Measurements from ENCODE around the gene CRHR1.
"Not testable (repeated sequence)": the region's sequence is repeated elsewhere in the genome, so short reads cannot be mapped to it uniquely, and the experiment has no call there.

Gene CRHR1

DNA sequence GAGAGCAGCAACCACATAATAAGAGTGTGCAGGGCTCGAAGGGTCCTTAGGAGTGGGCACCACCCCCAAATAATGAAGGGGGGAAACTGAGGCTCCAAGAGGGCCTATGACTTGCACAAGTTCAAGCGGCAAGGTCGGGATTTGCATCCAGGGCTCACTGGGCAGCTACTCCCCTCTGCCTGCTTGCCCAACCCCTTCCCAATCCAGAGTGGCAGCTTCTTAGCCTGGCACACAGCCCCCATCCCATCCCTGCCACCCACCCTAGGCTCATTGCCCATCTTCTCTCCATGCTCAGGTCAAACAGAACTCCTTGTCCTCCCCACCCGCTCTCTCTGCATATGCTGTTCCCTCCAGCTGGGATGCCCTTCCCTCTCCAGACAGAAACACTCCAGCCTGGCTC, 63.0 kb downstream of the CRHR1 start:
- DNase-seq: no peak

DNA sequence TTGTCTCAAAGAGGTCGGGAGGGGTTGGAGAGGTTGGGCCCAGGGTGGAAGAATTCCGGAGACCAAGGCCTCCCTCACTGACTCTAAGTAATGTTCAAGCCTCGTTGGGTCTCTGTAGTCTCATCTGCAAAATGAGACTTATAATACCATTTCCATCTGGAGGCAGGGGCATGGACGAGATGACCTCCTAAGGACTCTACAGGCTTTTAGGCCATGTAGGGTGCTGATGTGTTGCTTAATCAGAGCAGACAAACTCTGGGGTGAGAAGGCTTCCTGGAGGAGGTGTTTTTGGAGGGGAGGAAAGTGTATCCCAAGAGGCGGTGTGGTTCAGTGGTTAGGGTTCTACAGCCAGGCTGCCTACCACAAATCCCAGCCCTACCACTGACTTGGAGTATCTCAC, 63.6 kb downstream of the CRHR1 start:
- no peak for DNase-seq

DNA sequence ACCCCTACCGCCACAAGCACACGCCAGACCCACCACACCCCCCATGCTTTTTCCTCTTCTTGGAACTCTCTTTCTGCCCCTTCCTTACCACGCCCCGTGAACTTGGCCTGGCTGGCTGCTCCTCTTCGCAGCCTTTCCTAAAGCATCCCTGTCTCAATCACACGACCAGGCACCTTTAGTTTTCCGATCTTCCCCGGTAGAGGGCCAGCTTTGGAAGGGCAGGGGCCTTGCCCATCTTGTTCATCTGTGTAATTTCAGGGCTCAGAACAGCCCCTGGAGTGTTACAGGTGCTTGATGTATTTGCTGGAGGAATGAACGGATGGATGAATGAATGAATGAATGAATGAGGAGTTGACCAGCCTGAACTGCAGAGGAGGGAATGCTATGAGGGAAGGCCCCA, 64.3 kb downstream of the CRHR1 start:
- DNase-seq: no peak

DNA sequence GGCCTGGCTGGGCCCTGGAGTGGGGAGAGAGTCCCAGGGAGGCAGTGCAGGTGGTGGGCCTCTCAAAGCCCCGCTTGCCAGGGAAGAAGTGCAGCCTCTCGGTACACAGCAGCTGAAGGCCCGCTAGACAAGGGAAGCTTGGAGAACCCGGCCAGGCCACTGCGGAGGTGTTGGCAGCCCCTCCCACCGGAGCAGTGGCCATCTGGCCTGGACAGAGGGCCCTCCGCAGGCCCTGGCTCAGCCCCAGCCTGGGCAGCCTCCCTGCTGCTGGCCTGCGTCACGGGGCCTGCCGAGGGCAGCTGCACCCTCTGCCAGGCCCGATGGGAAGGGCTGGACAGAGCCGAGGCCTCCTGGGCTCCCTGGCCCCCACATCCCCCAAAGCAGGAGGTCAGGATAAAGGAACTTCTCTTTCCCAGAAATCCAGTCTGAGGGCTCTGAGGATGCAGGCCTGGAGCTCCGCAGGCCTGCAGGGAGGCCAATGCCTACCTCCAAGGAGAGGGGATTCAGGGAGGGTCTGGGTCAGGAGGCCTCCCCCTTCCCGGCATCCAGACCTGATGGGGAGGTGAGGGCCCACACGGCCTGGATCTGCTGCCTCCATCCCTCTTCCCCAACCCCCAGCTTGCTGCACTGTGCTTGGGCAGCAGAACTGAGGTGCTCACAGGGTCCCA, 64.9 kb downstream of the CRHR1 start:
- no peak for DNase-seq

DNA sequence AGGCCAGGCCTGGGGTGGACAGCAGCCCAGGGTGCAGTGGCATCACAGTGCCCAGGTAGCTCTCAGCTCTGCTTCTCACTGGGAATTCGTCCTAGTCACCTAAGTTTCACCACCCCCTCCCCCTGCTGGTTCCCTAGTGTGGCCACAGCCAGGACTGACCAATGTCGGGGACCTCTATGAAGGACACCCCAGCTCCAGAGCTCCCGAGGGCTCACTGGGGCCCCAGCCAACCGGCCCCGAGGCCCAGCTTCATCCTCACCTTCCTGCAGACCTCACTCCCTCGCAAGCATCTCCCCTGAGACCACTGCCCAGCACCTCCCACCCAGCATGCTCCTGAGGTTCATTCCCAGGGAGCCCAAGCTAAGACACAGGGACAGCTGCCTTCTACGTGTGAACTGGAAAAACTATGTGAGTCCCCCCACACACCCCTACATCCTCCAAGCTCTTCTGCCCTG, 65.4 kb downstream of the CRHR1 start:
- DNase-seq: no peak

DNA sequence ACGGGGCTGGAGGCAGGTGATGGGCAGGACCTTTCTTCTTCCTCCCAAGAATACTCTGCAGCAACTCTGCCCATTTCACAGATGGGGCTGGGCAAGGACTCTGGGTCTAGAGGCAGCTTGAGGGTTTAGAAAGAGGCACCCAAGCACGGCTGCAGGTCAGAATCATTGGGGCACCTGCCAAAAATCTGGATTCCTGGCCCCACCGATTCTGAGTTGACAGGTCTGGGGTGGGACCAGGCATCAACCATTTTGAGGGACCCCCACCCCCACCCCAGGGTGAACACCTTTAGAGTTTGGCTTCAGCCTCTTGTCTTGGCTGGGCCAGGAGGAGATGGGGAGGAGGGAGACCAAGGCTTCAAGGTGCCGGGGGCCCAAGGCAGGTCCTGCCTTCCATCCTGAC, 65.9 kb downstream of the CRHR1 start:
- no peak for DNase-seq

DNA sequence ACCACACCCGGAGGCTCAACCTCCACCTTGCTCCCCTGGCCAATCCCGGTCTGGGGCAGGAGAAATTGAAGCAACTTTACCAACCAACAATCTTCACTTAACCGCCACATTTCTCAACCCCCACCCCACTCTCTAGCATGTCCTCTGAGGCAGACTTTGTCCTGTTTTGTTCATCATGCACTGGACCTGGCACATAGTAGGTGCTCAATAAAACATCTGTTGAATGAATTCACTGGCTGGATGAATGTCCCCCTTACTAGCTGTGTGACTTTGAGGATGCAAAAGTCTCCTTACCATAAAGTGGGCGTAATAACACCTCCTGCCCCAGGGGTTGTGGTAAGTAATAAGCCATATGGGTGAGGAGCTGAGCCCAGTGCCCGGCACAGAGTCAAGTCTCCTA, 66.3 kb downstream of the CRHR1 start:
- DNase-seq: no peak

DNA sequence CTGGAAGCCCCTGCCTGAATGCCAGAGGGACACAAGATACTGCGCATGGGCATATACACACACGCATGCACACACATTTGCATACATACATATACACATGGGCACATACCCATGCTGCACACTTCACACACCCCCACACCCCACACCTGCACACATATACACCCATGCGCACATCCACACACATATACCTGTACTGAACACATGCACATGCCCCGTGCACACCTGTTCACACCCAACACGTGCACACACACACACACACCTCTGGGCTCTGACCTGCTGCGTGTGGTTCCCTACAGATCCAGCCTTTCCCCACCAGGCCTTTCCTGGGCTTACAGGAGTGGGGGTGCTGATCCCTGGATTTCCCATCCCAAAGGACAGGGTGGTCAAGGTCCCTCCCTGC, 66.9 kb downstream of the CRHR1 start:
- DNase-seq: no peak

DNA sequence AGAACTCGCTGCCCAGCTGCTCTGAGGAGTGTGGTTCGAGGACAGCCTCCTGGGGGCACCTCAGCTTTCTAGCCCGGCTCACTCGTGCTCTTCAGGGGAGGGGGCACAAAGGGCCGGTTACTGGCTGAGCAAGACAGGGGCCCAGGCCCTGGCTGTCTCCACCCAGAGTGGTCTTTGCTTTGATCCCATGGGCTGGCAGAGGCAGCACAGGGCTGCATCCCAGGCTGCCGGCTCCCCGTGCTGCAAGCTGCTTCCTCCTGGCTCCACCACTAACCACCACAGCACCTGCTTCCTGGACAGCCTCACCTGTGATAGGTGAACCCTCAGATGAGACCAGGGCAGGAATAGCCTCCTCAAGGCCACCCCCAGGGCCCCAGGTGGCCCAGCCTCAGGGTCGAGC, 67.3 kb downstream of the CRHR1 start:
- DNase-seq: no peak

DNA sequence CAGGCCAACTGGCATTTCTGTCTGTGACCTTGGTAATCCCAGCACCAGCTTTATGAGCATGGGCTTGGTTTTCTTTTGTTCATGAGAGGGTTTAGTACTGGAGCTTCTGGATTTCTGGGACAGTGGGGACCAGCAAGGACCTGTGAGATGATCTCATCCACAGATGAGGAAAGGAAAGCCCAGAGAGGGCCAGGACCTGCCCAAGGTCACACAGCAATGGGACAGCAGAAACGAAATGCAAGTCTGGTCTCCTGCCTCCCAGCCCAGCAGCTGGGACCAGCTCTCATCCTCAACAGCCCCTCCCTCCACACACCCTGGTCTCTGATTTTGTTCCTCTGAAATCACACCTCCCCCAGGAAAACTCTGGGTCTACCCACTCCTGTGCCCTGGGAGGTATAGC, 67.8 kb downstream of the CRHR1 start:
- no peak for DNase-seq

DNA sequence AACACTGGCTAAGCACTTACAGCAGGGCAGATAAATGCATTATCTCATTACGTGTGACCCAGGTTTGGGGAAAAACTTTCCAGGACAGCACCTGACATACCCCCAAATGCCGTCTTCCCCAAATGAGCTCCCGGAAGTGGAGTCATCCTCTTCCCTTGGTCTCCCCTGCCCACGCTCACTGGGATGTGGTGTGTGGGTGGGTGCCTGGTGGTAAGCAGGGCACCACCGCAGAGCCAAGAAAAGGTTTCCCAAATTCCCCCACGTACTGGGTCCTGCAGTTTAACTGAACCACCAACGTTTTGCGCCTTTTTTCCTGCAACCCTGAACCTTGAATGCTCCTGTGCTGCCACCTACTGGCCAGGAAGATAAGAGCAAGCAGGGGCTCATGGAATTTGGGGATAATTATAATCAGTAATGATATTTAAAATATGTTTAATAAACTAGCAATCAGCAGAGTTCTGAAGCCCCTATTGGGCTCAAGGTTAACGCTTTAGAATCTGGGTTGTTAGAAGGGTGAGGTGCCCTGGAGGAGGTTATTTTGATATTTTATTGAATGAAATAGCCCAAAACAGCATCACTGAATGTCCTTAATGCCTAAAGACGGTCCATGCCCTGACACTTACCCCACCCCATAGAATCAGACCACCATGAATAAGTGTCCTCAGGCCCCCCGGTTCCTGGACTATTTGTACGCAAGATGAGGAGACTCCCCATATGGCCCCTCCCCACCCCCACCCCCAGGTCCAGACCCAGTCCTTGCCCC, 68.6 kb downstream of the CRHR1 start:
- no peak for DNase-seq

DNA sequence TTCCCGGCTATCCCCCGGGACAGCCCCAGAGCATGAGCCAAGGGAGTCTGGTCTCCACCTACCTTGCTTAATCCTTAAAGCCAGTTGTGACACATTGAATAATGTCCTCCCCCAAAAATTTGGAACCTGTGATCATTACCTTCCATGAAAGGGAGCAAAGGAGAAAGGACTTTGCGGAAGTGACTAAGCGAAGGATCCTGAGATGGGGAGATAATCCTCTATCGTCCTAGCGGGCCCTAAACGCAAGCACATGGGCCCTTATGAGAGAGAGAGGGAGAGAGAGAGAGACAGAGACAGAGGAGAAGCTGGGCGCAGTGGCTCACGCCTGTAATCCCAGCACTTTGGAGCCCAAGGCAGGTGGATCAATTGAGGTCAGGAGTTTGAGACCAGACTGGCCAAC, 70.1 kb downstream of the CRHR1 start:
- DNase-seq: no peak

DNA sequence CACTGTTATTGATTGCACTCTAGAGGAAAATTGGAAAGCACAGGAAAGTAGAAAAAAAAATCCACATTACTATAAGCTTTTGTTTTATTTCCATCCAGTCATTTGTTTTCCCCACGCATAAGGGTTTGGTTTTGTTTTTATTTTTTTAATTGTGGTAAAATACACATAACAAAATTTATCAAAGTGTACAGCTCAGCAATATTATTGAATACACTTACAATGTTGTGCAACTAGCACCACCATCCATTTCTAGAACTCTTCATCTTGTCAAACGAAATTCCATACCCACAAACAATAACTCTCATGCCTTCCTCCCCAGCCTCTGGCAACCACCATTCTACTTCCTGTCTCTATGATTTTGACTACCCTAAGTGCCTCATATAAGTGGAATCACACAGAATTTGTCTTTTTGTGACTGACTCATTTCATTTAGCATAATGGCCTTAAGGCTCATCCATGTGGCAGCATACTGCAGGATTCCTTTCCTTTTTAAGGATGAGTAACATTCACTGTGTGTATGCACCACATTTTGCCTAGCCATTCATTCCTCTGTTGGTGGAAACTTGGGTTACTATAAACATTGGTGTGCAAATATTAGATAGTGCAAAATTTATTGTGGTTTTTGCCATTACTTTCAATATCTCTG, 71.7 kb downstream of the CRHR1 start:
- DNase-seq: no peak

DNA sequence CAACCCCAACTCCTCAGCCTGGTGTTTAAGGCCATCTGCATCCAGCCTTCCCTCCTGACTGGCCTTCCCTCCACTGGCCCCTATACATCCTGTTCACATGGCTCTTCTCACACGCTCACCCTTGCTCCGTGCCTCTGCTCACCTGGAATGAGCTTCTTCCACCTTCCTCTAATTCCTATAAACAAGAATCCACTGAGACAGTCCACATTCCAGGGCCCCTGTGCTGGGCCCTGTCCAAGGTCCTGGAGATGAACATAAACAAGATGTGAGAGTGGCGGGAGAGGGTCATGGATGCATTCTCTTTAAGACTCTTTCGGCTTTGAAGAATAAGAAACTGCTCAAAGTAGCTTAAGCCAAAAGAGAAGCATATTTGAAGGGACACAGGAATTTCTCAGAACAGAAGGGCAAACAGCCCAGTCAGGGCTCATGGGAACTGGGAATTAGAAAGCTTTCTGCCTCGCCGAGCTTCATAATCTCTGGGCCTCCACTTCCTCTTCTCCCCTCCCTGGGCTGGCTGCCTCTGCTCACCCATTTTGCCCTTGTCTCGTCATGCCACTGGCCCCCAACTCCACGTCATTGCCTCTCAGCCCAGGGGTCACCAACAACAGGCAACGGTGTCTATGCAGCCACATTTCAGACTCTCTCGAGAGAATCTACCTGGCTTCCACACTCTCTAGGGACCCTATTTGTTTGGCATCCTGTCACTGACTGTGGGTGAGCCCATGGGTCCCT, 74.0 kb downstream of the CRHR1 start:
- no peak for DNase-seq

DNA sequence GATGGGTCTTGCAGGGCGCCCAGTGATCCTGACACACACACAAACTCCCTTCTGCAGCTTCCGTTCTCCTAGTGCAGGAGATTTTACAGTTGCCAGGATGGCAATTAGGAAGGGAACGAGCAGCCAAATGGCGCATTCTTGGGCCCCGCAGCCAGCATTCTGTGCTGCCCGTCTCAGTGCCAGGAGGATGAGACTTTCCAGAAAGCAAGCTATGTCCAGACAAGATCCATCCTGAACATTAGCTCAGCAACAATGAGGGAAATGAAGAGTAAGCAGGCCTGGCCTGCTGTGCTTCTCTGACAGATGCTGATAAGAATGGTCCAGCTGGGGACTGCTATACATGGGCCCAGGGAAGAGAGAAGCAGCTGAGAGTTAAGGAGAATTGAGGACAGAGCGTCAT, 77.0 kb downstream of the CRHR1 start:
- no peak for DNase-seq

DNA sequence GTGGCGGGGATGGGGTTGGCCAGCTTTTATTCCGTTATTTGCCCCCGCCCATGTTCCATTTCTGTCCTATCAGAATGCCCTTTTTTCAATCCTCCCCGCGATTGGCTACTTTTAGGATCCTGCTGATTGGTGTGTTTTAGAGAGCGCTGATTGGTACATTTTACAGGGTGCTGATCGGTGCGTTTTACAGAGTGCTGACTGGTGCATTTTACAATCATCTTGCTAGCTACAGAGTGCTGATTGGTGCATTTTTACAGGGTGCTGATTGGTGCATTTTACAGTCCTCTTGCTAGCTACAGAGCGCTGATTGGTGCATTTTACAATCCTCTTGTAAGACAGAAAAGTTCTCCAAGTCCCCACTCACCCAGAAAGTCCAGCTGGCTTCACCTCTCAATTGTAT, 78.0 kb downstream of the CRHR1 start:
- not testable (repeated sequence) for DNase-seq

DNA sequence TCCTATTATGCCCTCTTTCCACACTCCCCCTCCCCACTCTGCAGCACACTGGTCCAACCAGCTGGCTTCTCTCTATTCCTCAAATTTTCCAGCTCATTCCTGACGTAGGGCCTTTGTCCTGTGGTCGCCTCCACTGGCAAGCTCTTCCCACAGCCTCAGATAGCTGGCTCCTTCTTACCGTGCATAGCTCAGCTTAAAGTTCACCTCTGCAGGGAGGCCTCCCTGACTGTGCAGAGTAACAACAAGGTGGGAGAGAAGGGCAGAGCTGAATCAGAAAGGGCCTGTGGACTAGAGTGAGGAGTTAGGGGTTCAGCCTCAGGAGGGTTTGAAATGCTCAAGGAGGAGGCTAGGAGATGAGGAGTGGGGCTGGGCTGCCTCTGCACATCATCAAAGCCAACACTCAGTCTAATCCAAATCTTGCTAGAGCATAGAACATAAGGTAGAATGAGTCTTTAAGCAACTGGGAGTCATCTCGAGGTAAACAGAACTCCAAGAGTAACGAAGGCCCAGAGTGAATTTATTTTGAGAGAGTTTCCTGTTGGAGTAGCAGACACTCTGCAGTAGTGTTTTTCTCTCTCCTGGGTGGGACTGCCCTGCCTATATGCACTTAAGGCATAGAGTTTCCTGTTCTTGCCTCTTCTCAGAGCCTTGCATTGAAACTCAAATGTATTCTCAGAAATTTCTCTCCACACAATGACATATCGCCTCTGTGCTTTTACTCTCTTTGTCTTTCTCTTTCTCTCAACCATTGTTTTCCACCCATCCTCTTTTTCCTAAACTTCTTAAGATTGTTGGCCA, 79.9 kb downstream of the CRHR1 start:
- no peak for DNase-seq

DNA sequence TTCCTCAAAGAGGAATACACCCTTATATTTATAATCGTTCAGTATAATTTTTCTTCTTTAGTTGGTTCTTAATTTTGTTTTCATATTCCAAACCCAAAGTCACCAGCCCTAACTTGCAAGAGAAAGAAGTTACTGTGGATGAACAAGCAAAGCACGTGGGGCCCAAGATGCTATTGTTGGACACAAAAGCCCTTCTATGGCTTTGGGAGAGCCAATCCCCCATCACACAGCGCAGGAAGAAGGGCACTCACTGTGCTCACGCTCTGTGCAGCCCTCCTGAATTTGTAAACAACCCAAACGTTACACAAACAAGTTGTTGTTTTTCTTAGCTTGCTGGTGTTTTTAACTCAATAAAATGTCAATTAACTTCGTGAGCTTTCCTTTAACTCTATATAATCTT, 83.1 kb downstream of the CRHR1 start:
- no peak for DNase-seq

DNA sequence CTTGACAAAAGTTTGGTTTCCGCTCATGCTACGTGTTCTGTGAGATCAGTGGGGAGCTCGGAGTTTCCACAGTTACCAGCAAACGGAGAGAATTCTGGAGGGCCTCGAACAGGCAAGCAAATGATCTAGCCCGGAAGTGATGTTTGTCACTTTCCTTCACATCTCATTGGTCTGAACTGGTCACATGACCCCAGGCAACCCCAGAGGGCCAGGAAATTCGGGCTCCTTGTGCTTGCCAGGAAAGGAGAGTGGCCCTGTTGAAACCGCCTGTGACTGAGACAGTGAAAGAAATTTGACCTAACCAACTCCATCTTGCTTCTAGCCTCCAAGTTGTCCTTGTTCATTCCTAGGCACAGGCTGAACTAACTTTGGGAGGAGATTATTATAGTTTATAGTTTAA, 83.6 kb downstream of the CRHR1 start:
- no peak for DNase-seq

DNA sequence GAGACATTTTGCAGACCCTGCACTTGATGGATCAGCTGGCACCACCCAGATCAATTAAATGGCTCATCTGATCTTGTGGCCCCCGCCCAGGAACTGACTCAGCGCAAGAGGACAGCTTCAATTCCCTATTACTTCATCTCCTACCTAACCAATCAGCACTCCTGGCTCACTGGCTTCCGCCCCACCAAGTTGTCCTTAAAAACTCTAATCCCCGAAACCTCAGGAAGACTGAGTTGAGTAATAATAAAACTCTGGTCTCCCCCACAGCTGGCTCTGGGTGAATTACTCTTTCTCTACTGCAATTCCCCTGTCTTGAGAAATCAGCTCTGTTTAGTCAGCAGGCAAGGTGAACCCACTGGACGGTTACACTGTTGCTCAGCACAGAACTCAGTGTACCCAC, 84.2 kb downstream of the CRHR1 start:
- DNase-seq: no peak

DNA sequence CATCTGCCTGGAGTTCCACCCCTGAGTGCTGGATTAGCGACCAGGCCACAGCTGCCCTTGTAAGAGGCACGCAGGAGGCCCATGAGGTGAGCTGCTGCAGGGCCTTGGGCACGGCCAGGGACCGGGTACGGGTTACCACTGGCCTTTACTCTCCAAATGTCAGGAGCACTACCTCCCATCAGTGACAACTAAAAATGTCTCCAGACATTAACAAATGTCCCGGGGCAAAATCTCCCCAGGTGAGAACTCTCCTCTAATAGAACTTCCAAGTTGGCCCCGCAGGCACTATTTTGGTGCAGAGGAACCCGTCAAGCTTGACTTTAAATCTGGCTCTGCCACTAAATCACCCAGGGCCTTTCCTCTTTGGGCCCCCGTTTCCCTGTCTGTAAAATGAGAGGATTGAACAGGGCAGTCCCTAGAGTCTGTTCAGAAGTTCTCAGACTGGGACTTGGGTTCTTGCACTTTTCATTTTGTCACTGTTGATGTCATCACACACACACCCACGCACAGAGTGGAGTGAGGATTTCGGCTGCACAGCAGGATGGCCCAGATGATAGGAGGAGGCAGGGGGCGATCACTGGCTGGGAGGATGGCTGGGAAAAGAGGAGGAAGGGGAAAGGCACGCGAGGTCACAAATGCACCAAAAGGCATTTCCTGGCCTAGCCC, 85.7 kb downstream of the CRHR1 start:
- no peak for DNase-seq

DNA sequence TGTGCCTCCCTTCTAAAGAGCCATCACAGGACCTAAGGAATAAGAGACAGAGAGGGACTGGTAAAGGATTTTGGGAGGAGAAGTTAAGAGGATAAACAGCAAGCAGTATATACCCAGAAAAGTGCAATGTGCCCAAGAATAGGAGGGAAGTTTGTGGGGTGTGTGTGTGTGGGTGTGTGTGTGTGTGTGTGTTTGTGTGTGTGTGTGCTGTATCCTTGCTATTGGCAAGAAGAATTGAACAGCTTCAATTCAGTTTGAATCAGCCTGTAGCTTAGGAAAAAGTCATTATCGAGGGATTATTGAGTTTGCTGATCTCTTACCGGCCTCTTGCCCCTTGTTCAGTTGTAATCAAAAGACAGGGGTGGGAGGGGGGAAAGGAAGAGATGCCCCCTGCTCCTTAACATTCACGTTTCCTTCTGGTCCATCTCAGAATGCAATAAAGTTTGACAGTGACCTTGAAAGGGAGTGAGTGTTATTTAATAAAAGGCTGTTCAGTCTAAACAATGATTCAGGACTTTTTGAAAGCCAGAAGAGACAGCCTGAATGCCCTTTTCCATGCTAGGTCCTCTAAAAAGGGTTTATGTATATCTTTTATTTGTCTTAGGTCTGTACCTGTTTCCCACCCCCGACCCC, 86.3 kb downstream of the CRHR1 start:
- DNase-seq: no peak
